ENCODE results near the gene CBX3.

Gene CBX3

DNA sequence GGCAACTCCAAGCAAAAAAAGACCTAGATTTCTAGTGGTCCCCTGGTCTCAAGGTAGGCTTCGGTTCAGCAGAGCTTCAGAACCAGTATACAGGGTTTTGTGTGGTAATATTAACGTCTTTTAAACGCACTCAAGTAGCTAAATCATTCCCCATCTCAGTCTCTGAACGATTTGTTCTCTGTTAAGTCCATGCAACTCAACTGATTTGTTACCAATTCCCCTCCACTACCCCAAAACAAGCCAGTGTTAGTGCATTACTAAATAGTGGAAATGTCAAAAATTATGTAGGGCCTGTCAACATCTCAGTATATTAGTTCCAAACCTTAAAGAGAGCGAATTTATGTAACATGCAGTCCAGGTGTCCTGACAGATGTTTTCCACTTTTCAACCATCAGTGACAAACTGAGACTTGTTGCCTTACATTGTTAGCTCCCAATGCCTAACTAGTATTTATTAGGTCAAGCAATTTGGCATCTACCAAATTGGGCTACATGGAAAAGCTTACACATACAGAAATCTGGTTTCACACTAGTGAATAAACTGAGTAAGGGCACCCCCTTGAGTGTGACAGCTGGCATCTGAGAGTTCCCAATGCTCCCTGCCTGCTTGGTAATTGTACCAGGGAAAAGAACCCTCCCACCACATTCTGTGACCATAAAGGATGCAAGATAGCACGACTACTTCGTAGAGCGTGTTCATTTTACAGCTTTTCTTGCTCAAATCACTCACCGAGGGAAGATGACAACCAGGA lies 13.2 kb upstream of the CBX3 start:
- no peak for TF ChIP-seq YY1 (IDR thresholded peaks at IDR 0.05; ENCODE audit: insufficient read depth, insufficient read length)
- TF ChIP-seq SUZ12 (IDR thresholded peaks at IDR 0.05; ENCODE audit: extremely low read depth, insufficient read depth, insufficient read length) = no peak
- TF ChIP-seq ZNF274 (IDR thresholded peaks at IDR 0.05; ENCODE audit: low read depth, low read length) = no peak
- Histone ChIP-seq H3K9ac (ENCODE audit: insufficient read length, low read depth) (no peak overlapping the region), H3K36me3 (ENCODE audit: insufficient read depth, insufficient read length, low read length) (peaks cover 78% of the 10 kb centered on the region), H3K9me3 (ENCODE audit: insufficient read depth, low read length) (no peaks in the 10 kb centered on the region), H3K4me3 (ENCODE audit: insufficient read length, low read depth) (no peak overlapping the region), H3K27me3 (ENCODE audit: insufficient read depth, insufficient read length) (no peaks in the 10 kb centered on the region), H3K4me1 (ENCODE audit: insufficient read depth, insufficient read length) (no peaks in the 10 kb centered on the region)
- no peak for DNase-seq (ENCODE audit: low read depth, low spot score)

- no peaks in the 10 kb centered on the region for H3K27me3 ChIP-seq (ENCODE audit: insufficient read depth, insufficient read length)
- H3K9ac ChIP-seq (ENCODE audit: insufficient read length, low read depth) = no peak overlapping the region
- H3K36me3 ChIP-seq (ENCODE audit: insufficient read depth, insufficient read length, low read length) = peaks cover 85% of the 10 kb centered on the region
- H3K9me3 ChIP-seq (ENCODE audit: insufficient read depth, low read length) = no peaks in the 10 kb centered on the region
- TF ChIP-seq YY1 (IDR thresholded peaks at IDR 0.05; ENCODE audit: insufficient read depth, insufficient read length) (no peak), SUZ12 (IDR thresholded peaks at IDR 0.05; ENCODE audit: extremely low read depth, insufficient read depth, insufficient read length) (no peak), ZNF274 (IDR thresholded peaks at IDR 0.05; ENCODE audit: low read depth, low read length) (no peak)
- DNase-seq (ENCODE audit: low read depth, low spot score) = no peak
- no peaks in the 10 kb centered on the region for H3K4me1 ChIP-seq (ENCODE audit: insufficient read depth, insufficient read length)
- H3K4me3 ChIP-seq (ENCODE audit: insufficient read length, low read depth) = no peak overlapping the region
Observed at GRCh38 chr7:26188957-26189541, 12.5 kb upstream of the CBX3 start.

- Histone ChIP-seq H3K9ac (ENCODE audit: insufficient read length, low read depth) (no peak overlapping the region), H3K27me3 (ENCODE audit: insufficient read depth, insufficient read length) (no peaks in the 10 kb centered on the region), H3K4me3 (ENCODE audit: insufficient read length, low read depth) (no peak overlapping the region), H3K9me3 (ENCODE audit: insufficient read depth, low read length) (no peaks in the 10 kb centered on the region), H3K36me3 (ENCODE audit: insufficient read depth, insufficient read length, low read length) (peaks cover 90% of the 10 kb centered on the region), H3K4me1 (ENCODE audit: insufficient read depth, insufficient read length) (no peaks in the 10 kb centered on the region)
- DNase-seq (ENCODE audit: low read depth, low spot score) = no peak
- no peak for TF ChIP-seq YY1 (IDR thresholded peaks at IDR 0.05; ENCODE audit: insufficient read depth, insufficient read length)
- TF ChIP-seq SUZ12 (IDR thresholded peaks at IDR 0.05; ENCODE audit: extremely low read depth, insufficient read depth, insufficient read length) = no peak
- TF ChIP-seq ZNF274 (IDR thresholded peaks at IDR 0.05; ENCODE audit: low read depth, low read length) = no peak
Observed at GRCh38 chr7:26189697-26190096, 11.8 kb upstream of the CBX3 start.

GRCh38 chr7:26190417-26190869 lies 11.1 kb upstream of the CBX3 start:
- Histone ChIP-seq H3K9ac (ENCODE audit: insufficient read length, low read depth) (no peak overlapping the region), H3K36me3 (ENCODE audit: insufficient read depth, insufficient read length, low read length) (peaks cover 88% of the 10 kb centered on the region), H3K27me3 (ENCODE audit: insufficient read depth, insufficient read length) (no peaks in the 10 kb centered on the region), H3K4me3 (ENCODE audit: insufficient read length, low read depth) (no peak overlapping the region), H3K4me1 (ENCODE audit: insufficient read depth, insufficient read length) (no peaks in the 10 kb centered on the region), H3K9me3 (ENCODE audit: insufficient read depth, low read length) (no peaks in the 10 kb centered on the region)
- TF ChIP-seq SUZ12 (IDR thresholded peaks at IDR 0.05; ENCODE audit: extremely low read depth, insufficient read depth, insufficient read length) (no peak), YY1 (IDR thresholded peaks at IDR 0.05; ENCODE audit: insufficient read depth, insufficient read length) (no peak), ZNF274 (IDR thresholded peaks at IDR 0.05; ENCODE audit: low read depth, low read length) (no peak)
- no peak for DNase-seq (ENCODE audit: low read depth, low spot score)

DNA sequence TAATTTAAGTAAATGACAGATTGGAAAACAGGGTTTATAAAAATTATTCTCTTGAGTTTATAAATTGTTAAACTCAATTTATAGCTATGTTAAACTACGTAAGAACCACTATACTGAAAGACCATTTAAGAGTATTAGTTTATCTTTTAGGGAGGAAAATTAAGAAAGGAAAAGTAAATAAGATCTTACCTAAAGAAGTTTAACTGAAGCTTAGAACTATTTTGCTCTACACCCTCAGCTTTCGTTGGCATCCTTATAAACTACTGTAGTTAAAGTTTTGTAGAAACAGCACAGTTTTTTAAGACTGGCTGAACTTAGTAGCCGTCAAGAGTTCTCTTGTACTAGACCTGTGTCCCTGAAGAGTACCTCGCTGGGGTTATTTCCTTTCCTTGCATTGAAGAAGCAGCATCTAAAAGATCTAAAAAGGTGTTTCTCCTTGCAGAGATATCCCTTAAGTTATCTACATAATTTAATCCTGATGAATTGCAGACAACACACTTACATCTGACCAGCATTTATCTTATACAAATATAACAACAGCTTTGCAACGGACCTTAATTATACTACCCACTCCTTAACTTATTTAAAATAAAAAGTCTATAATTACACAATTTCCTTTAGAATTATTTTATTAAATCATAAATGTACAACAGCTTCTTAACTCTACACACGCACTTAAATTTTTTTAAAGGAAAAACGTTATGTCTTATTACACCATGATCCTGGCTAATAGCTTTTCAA lies 10.1 kb upstream of the CBX3 start:
- Histone ChIP-seq H3K9me3 (ENCODE audit: insufficient read depth, low read length) (no peaks in the 10 kb centered on the region), H3K4me3 (ENCODE audit: insufficient read length, low read depth) (no peak overlapping the region), H3K4me1 (ENCODE audit: insufficient read depth, insufficient read length) (no peaks in the 10 kb centered on the region), H3K27me3 (ENCODE audit: insufficient read depth, insufficient read length) (no peaks in the 10 kb centered on the region), H3K36me3 (ENCODE audit: insufficient read depth, insufficient read length, low read length) (peaks cover 96% of the 10 kb centered on the region), H3K9ac (ENCODE audit: insufficient read length, low read depth) (no peak overlapping the region)
- no peak for DNase-seq (ENCODE audit: low read depth, low spot score)
- TF ChIP-seq SUZ12 (IDR thresholded peaks at IDR 0.05; ENCODE audit: extremely low read depth, insufficient read depth, insufficient read length) (no peak), ZNF274 (IDR thresholded peaks at IDR 0.05; ENCODE audit: low read depth, low read length) (no peak), YY1 (IDR thresholded peaks at IDR 0.05; ENCODE audit: insufficient read depth, insufficient read length) (no peak)

GRCh38 chr7:26191974-26192479 lies 9.5 kb upstream of the CBX3 start:
- Histone ChIP-seq H3K4me3 (ENCODE audit: insufficient read length, low read depth) (no peak overlapping the region), H3K4me1 (ENCODE audit: insufficient read depth, insufficient read length) (no peaks in the 10 kb centered on the region), H3K27me3 (ENCODE audit: insufficient read depth, insufficient read length) (no peaks in the 10 kb centered on the region)

More at GRCh38 chr7:26191974-26192479, 9.5 kb upstream of the CBX3 start:
- Histone ChIP-seq H3K9me3 (ENCODE audit: insufficient read depth, low read length) (no peaks in the 10 kb centered on the region), H3K9ac (ENCODE audit: insufficient read length, low read depth) (no peak overlapping the region), H3K36me3 (ENCODE audit: insufficient read depth, insufficient read length, low read length) (peaks cover 96% of the 10 kb centered on the region)
- DNase-seq (ENCODE audit: low read depth, low spot score) = no peak
- TF ChIP-seq SUZ12 (IDR thresholded peaks at IDR 0.05; ENCODE audit: extremely low read depth, insufficient read depth, insufficient read length) (no peak), YY1 (IDR thresholded peaks at IDR 0.05; ENCODE audit: insufficient read depth, insufficient read length) (no peak), ZNF274 (IDR thresholded peaks at IDR 0.05; ENCODE audit: low read depth, low read length) (no peak)

Measured in NT2/D1 (cell line).